Smooth muscle cell (in vitro differentiated cells): ENCODE measurements around the gene PDIA6. TPM values are rescaled to one million over a fixed set of nuclear protein-coding genes. Genes with fewer than 3 reads are reported as not detected.

Experiments used
- DNase-seq: peaks from one replicate; lab custom pipeline; 2025; ENCODE audit not compliant: unreplicated experiment; lab: John Stamatoyannopoulos, UW
- H2AFZ ChIP-seq: fragments of 200-600 bp; sonication (generic); 2 replicates; pipeline ENCODE4 v1.6.0; 2016; ENCODE audit warnings: antibody characterized with exemption, low read depth, mild to moderate bottlenecking
- H3F3A ChIP-seq: fragments of 200-600 bp; sonication (generic); 2 replicates; pipeline ENCODE4 v1.6.0; 2017; ENCODE audit warnings: antibody characterized with exemption, low read depth
- H3K27ac ChIP-seq: fragments of 200-600 bp; sonication (generic); 2 replicates; pipeline ENCODE4 v1.5.1; 2016; ENCODE audit warnings: low read depth, mild to moderate bottlenecking
- H3K27me3 ChIP-seq: fragments of 200-600 bp; sonication (generic); 2 replicates; pipeline ENCODE4 v1.6.1; 2016; ENCODE audit warnings: low read depth, mild to moderate bottlenecking
- H3K36me3 ChIP-seq: fragments of 200-600 bp; sonication (generic); 2 replicates; pipeline ENCODE4 v1.5.1; 2016; ENCODE audit warnings: low read depth
- H3K4me1 ChIP-seq: fragments of 200-600 bp; sonication (generic); 2 replicates; pipeline ENCODE4 v1.5.1; 2016; ENCODE audit warnings: low read depth
- H3K4me2 ChIP-seq: fragments of 200-600 bp; sonication (generic); 2 replicates; pipeline ENCODE4 v1.6.0; 2016; ENCODE audit warnings: mild to moderate bottlenecking
- H3K4me3 ChIP-seq: fragments of 200-600 bp; sonication (generic); 2 replicates; pipeline ENCODE4 v1.5.1; 2016; ENCODE audit warnings: mild to moderate bottlenecking
- H3K79me2 ChIP-seq: fragments of 200-600 bp; sonication (generic); 2 replicates; pipeline ENCODE4 v1.6.0; 2016; ENCODE audit warnings: low read depth, mild to moderate bottlenecking
- H3K9ac ChIP-seq: fragments of 200-600 bp; sonication (generic); 2 replicates; pipeline ENCODE4 v1.6.0; 2016; ENCODE audit warnings: low read depth
- H3K9me3 ChIP-seq: fragments of 200-600 bp; sonication (generic); replicated peaks from 2 replicates; pipeline ENCODE4 v1.5.1; 2016; ENCODE audit warnings: low read depth
- H4K20me1 ChIP-seq: fragments of 200-600 bp; sonication (generic); 2 replicates; pipeline ENCODE4 v1.6.0; 2016; ENCODE audit warnings: low read depth
- CTCF ChIP-seq: fragments of 200-600 bp; sonication (generic); IDR thresholded peaks from 2 replicates; pipeline ENCODE4 v1.5.1; 2017; ENCODE audit warnings: borderline replicate concordance, mild to moderate bottlenecking, antibody characterized with exemption; ENCODE audit not compliant: insufficient read depth, poor library complexity, severe bottlenecking
- WGBS: methylation state at CpG from one replicate; pipeline ENCODE4 v1.1.7; 2016; ENCODE audit warnings: low lambda C conversion rate; 5-methylcytosine and 5-hydroxymethylcytosine counted together
- polyA plus RNA-seq: library from polyadenylated mRNA; unstranded; fragments of >200 nt; fragmentation: Nextera tagmentation; extraction: Ambion mirVana; gene quantifications from 2 replicates; pipeline ENCODE4 v1.2.1, GENCODE V29; 2016
- total RNA-seq: library from RNA; depleted of rRNA; stranded (reverse); fragments of >200 nt; gene quantifications from 2 replicates; pipeline ENCODE4 v1.2.3, GENCODE V29; 2014

PDIA6 gene
- total and polyA plus RNA-seq, 2 experiments from 2014 or later: 360 to 671 TPM

- Histone ChIP-seq H3K4me2 (no peak overlapping the region), H3F3A (no peaks in the 10 kb centered on the region), H3K79me2 (no peaks in the 10 kb centered on the region), H3K9me3 (no peaks in the 10 kb centered on the region), H4K20me1 (no peaks in the 10 kb centered on the region), H3K36me3 (no peaks in the 10 kb centered on the region), H3K9ac (no peak overlapping the region), H2AFZ (no peak overlapping the region), H3K27ac (no peak overlapping the region), H3K4me3 (no peak overlapping the region), H3K4me1 (peaks cover 6% of the 10 kb centered on the region), H3K27me3 (peaks cover 11% of the 10 kb centered on the region)
- TF ChIP-seq CTCF: no peak
- no peak for DNase-seq
- WGBS: 82% methylated on average over 8 of the region's 8 CpGs
These were observed 48.3 kb upstream of the PDIA6 start for GRCh38 chr2:10860814-10861325.

GRCh38 chr2:10860081-10860813 lies 47.7 kb upstream of the PDIA6 start:
- Histone ChIP-seq H3F3A (no peaks in the 10 kb centered on the region), H3K36me3 (no peaks in the 10 kb centered on the region), H3K27me3 (peaks cover 7% of the 10 kb centered on the region), H3K79me2 (no peaks in the 10 kb centered on the region), H3K27ac (no peak overlapping the region), H2AFZ (no peak overlapping the region), H3K4me3 (no peak overlapping the region), H3K9ac (no peak overlapping the region), H3K9me3 (no peaks in the 10 kb centered on the region), H3K4me1 (peaks cover 6% of the 10 kb centered on the region), H3K4me2 (no peak overlapping the region), H4K20me1 (no peaks in the 10 kb centered on the region)
- no peak for TF ChIP-seq CTCF
- 92% methylated on average over 13 of the region's 13 CpGs for WGBS
- no peak for DNase-seq

- Histone ChIP-seq H3F3A (no peaks in the 10 kb centered on the region), H3K4me3 (no peak overlapping the region), H3K27ac (no peak overlapping the region), H3K36me3 (no peaks in the 10 kb centered on the region), H3K4me2 (no peak overlapping the region), H3K9me3 (no peaks in the 10 kb centered on the region), H3K79me2 (no peaks in the 10 kb centered on the region), H3K27me3 (peaks cover 7% of the 10 kb centered on the region), H4K20me1 (no peaks in the 10 kb centered on the region), H3K9ac (no peak overlapping the region), H2AFZ (no peak overlapping the region), H3K4me1 (peaks cover 3% of the 10 kb centered on the region)
- WGBS: 90% methylated on average over 6 of the region's 6 CpGs
- no peak for TF ChIP-seq CTCF
- no peak for DNase-seq
These were observed 46.7 kb upstream of the PDIA6 start for GRCh38 chr2:10859278-10859677.

GRCh38 chr2:10848541-10848940 lies 36.0 kb upstream of the PDIA6 start:
- Histone ChIP-seq H3K4me2 (no peak overlapping the region), H2AFZ (no peak overlapping the region), H3K9me3 (no peaks in the 10 kb centered on the region), H3K27me3 (no peaks in the 10 kb centered on the region), H3K4me3 (no peak overlapping the region), H3K9ac (no peak overlapping the region), H3K27ac (no peak overlapping the region), H3K36me3 (no peaks in the 10 kb centered on the region), H3F3A (no peaks in the 10 kb centered on the region), H4K20me1 (no peaks in the 10 kb centered on the region), H3K4me1 (no peaks in the 10 kb centered on the region), H3K79me2 (no peaks in the 10 kb centered on the region)
- no peak for DNase-seq
- TF ChIP-seq CTCF: no peak
- WGBS: 86% methylated on average over 4 of the region's 4 CpGs
